ENCODE measurements around the gene GUCA2B.

DNA sequence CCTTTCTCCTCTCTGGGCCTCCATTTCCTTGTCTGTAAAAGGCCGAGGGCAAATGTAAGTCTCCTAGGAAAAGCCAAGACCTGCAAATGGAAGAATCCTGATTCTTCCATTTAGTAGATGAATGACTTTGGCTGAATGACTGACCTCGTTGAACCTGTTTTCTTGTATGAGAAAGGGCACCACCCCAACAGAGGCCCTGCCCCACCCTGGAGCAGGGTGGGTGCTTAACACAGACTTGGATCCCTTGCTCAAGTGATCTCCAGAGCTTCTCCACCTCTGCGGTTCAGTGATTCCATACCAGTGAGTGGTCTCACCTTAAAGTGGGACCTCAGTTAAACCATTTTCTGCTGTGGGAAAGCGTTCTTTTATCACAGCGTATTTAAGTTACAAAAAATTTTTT is 39.0 kb upstream of the GUCA2B start:
- TF ChIP-seq, protein P1, sequence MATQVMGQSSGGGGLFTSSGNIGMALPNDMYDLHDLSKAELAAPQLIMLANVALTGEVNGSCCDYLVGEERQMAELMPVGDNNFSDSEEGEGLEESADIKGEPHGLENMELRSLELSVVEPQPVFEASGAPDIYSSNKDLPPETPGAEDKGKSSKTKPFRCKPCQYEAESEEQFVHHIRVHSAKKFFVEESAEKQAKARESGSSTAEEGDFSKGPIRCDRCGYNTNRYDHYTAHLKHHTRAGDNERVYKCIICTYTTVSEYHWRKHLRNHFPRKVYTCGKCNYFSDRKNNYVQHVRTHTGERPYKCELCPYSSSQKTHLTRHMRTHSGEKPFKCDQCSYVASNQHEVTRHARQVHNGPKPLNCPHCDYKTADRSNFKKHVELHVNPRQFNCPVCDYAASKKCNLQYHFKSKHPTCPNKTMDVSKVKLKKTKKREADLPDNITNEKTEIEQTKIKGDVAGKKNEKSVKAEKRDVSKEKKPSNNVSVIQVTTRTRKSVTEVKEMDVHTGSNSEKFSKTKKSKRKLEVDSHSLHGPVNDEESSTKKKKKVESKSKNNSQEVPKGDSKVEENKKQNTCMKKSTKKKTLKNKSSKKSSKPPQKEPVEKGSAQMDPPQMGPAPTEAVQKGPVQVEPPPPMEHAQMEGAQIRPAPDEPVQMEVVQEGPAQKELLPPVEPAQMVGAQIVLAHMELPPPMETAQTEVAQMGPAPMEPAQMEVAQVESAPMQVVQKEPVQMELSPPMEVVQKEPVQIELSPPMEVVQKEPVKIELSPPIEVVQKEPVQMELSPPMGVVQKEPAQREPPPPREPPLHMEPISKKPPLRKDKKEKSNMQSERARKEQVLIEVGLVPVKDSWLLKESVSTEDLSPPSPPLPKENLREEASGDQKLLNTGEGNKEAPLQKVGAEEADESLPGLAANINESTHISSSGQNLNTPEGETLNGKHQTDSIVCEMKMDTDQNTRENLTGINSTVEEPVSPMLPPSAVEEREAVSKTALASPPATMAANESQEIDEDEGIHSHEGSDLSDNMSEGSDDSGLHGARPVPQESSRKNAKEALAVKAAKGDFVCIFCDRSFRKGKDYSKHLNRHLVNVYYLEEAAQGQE (IDR thresholded peaks at IDR 0.05; ENCODE audit: insufficient read depth in 1 of 2, low read depth in 2 of 2, low read length in 1 of 2) = no peak
- TF ChIP-seq CTCF (IDR thresholded peaks at IDR 0.05) = no peak
- TF ChIP-seq POLR2AphosphoS5 (IDR thresholded peaks at IDR 0.05; ENCODE audit: low read depth, low read length) = no peak
